GM19468 (cell line): ENCODE results near the gene CPED1.

Experiments used
- ATAC-seq: cut with Tn5 transposase; IDR thresholded peaks from one replicate; pipeline ENCODE4 v1.9.1; 2021; ENCODE audit warnings: mild to moderate bottlenecking, moderate library complexity, moderate number of reproducible peaks; ENCODE audit not compliant: unreplicated experiment; ENCODE audit errors: extremely low read depth

The CPED1 gene

DNA sequence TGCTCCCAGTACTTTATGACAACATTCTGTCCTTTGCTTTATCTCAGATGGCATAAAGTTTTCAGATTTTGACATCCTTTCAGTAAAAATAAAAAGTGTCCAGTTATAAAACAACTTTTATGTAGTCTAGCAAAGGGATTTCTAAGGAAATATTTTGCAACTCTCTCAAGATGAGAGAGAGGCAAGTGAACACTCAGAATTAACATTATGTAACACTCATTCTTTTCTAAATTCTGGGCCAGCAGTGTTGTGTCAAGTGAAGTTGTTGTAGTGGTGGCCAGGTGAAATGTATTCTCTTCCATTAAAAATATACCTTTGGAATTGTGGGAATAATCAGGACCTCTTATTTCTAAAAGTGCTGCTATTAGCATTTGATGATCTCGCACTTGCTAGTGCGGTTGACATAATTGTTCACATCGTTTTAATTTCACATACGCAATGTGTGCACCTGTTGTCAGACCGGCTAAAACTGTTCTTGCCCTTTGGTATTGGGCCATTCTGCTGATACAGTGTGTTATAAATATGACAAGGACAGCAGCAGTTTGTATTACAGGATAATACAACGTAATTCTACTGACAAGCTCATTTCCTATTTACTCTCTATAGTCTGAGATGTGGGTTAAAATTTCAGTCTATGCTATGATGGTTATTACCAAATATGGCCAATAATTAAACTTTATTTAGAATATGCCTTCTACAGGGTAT lies 23.8 kb downstream of the CPED1 start:
- no peak for ATAC-seq

- no peak for ATAC-seq
Measured at GRCh38 chr7:121012919-121013318, 24.4 kb downstream of the CPED1 start.

DNA sequence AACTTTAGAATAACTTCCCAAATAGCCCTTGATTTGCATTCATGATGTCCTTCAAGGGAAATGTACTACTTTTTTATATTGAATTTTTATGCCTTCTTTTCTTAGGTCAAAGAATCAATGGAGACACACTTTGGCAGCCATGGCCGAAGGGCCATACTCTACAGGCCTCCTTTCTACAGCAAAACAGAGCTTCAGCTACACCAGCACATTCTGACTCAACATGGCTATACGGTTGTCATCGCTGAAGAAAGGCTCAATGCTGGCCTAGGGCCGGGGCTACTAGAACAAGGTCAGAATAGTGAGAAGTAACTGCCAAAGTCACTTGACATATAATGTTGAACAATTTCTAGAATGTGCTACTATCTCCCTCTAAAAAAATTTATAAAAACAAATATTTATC lies 27.0 kb downstream of the CPED1 start:
- no peak for ATAC-seq

GRCh38 chr7:121016966-121017365 lies 28.5 kb downstream of the CPED1 start:
- ATAC-seq, result no peak

DNA sequence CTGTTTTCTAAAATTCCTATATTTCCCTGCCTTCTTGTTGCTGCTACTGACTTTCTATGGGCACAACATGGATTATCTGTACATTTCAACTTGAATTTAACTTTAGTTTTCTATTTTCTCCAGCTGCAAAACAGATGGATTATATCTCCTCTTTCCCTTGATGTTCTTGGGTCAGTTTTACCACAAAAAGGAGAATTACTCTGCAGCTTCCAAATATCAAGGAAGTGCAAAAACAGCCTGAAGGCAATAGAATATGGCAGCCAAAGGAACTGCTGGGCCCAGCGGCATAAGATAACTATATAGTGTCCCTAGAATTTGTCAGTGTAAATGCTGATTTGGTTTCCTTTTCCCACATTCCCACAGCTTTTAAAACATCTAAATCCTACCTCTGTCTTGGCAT lies 29.1 kb downstream of the CPED1 start:
- ATAC-seq, result no peak

GRCh38 chr7:121019018-121019417 lies 30.5 kb downstream of the CPED1 start:
- no peak for ATAC-seq

- no peak for ATAC-seq
Measured at GRCh38 chr7:121020249-121020988, 31.9 kb downstream of the CPED1 start.

GRCh38 chr7:121020989-121021969 lies 32.8 kb downstream of the CPED1 start:
- ATAC-seq, result no peak

DNA sequence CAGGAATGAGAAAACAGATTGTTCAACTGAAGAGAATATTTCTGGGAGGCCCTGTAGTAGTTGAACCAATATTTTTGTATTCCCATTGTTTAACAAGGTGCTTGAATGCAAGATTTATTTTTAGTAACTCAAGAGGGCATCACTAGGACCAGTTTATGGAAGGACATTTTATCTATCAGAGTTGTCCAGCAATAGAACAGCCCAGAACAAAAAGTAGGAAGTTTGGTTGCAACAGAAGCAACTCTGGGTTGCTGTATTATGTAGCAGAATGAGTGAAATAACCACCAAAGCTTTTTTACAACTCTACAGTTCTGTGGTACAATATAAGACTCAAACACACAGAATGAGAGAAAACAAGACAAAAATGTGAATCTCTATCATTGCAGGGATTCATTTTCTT lies 34.7 kb downstream of the CPED1 start:
- no peak for ATAC-seq

DNA sequence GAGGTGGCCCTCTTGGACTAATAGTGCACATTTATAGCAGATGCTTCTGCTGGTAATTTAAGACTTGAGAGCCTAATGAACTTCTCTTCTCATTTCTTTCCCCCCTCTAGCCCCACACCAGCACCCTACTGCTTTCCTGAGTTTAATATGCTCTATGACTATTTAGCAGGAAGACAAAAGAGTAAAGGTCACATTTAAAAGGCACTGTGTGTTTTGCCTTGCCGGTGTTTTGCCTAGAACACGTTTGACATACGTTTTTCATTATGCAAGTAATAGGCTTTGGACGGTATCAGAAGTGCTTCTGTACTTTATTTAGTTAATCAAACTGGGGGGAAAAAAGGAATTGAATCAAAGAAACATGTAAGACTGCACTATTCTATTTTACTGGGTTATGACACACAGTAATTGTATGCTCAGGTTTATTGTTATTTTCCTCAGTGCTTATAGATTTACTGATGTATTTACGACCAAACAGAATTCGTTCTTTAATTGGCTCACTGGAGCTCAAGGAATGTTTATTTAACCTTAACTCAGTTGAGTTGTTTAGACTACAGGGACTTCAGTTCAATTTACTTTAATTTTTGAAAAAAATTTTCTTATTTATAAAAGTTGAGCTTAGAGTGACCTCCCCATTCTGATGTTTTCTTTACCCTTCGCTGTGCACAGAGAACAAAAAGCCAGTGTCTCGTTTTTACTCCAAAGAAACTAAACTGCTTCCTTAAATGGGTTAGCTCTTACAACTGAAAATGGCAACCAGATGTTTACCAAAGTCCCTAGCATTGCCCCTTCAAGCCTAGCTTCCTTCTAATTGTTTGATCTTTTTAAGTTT lies 35.4 kb downstream of the CPED1 start:
- no peak for ATAC-seq

DNA sequence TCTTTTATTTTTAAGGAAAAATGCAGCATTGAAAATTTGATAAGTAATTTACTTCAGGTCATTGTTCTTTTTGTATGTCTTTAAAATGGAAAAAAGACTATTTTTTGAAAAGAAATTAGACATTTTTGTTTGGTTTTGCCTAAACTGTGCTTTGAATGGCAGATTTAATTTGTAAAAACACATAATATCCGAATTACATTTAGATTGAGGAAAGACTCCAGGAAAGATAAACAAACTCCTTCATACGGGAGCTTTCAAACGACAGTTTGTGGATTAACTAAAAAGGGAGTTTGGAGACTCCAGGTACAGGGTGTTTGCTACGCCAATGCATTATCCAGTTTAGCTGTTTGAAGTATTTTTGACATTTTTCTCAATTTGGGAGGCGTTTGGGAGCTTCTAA lies 36.1 kb downstream of the CPED1 start:
- ATAC-seq, result no peak

GRCh38 chr7:121026159-121026558 lies 37.6 kb downstream of the CPED1 start:
- ATAC-seq, result no peak

DNA sequence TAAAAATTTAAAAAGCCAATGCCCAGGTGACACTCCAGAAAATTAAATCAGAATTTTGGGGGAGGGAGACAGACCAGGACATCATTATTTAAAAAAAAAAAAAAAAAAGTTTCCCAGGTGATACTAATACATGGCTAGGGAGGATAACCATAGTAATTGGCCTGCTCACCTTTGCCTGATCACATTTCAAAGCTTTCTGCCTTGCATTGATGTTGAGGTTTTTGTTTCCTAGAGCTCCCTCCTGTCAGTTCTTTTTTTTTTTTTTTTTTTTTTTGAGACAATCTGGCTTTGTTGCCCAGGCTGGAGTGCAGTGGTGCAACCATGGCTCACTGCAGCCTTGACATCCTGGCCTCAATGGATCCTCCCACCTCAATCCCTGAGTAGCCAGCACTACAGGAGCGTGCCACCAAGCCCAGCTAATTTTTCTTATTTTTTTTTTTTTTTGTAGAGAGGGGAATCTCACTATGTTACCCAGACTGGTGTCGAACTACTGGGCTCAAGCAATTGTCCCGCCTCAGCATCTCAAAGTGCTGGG lies 38.1 kb downstream of the CPED1 start:
- ATAC-seq, result no peak

- no peak for ATAC-seq
Measured at GRCh38 chr7:121027761-121028669, 39.5 kb downstream of the CPED1 start.

- no peak for ATAC-seq
Measured at GRCh38 chr7:121029302-121029701, 40.8 kb downstream of the CPED1 start.

DNA sequence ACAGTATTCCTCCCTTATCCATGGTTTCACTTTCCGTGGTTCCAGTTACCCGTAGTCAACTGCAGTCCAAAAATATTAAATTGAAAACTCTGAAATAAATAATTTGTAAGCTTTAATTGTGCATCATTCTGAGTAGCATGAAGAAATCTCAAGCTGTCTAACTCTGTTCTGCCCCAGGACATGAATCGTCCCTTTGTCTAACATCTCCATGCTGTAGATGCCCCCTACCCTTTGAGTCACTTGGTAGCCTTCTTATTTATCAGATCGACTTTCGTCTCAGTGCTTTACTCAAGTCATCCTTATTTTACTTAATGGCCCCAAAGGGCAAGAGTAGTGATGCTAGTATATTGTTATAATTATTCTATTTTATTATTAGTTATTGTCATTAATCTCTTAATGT lies 41.8 kb downstream of the CPED1 start:
- no peak for ATAC-seq

DNA sequence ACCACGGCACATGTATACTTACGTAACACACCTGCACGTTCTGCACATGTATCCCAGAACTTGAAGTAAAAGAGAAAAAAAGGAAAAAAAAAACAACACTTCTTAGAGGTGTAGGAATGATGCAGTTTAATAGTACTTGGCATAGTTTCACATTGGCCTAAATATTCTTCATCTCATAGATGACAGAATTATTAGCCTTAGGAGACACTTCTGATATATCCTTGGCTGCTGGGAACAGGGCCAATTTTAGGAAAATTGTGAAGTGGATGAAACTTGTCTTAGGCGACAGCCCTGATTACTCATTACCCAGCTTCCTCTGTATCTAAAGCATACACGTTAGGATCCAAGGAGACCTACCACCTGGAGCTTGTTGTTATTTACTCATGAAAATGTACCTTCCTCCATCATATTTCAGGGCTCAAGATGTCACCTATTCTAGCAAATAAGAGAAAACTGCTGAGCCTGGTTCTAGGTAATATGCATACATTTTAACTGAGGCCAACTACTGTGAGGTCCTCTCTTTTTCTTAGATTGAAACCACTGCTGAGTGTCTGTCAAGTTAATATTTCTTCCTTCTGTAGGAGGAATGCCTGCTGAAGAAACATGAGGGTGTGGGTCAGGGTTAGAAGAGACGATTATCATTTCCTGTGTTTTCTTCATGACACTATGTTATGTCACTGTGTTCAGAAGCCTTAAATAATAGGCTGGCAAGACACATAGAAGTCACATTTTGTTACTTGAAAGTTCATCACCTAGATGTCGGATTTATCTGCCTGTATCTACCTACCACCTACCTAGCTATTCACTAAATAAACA lies 44.3 kb downstream of the CPED1 start:
- ATAC-seq, result no peak

DNA sequence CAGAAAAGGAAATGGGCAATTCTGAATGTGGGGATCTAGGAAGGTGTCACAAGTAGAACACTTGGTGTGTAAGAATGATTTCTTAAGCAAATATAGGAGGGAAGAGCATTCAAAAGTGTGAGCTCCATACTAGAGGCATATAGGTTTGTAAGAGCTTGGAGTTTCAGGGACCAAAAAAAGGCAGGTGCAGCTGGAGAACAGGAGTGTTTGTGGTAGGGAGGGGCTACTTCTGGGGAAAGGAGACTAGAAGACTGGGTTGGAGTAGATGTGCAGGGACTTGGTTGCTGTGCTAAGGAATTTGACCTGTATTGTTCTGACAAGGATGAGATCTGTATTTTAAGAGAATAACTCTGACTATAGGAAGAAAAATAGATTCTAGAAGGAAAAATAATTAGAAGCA lies 46.4 kb downstream of the CPED1 start:
- ATAC-seq, result no peak
